RWPE1 (cell line): Measurements from ENCODE around the gene SLC38A8.

Experiments used
- CTCF ChIA-PET: fragments of 350-600 bp; sonication (Branson Sonifier 250); formaldehyde crosslinking; extraction: SDS; loops from one replicate; lab custom pipeline; 2021; lab: Yijun Ruan, JAX
- POLR2A ChIA-PET: fragments of 400-600 bp; formaldehyde crosslinking; extraction: SDS; loops from one replicate; lab custom pipeline; 2020; ENCODE audit warnings: antibody characterized with exemption; ENCODE audit not compliant: low non-redundant PET; lab: Yijun Ruan, JAX
- DNase-seq: peaks from one replicate; pipeline ENCODE4 v3.0.0; 2012; ENCODE audit warnings: low spot score
- H3K27ac ChIP-seq: fragments of 450-650 bp; 2 replicates; pipeline ENCODE4 v1.5.1; 2017
- TF ChIP-seq, protein P1 (sequence below): fragments of 450-650 bp; conservative IDR thresholded peaks from 2 replicates; pipeline ENCODE4 v1.5.1; 2017; ENCODE audit warnings: low read depth, mild to moderate bottlenecking

SLC38A8 gene

GRCh38 chr16:84048871-84049270 is 6.3 kb upstream of the SLC38A8 start:
- CTCF ChIA-PET = interaction anchor here (1.1 to 1.3 kb wide), 2 partner anchors 15 to 95 kb away, joined by 4 read pairs; no protein-coding TSS in a partner anchor
- H3K27ac ChIP-seq = no peak overlapping the region
- POLR2A ChIA-PET = no interaction called here
- TF ChIP-seq, protein P1, sequence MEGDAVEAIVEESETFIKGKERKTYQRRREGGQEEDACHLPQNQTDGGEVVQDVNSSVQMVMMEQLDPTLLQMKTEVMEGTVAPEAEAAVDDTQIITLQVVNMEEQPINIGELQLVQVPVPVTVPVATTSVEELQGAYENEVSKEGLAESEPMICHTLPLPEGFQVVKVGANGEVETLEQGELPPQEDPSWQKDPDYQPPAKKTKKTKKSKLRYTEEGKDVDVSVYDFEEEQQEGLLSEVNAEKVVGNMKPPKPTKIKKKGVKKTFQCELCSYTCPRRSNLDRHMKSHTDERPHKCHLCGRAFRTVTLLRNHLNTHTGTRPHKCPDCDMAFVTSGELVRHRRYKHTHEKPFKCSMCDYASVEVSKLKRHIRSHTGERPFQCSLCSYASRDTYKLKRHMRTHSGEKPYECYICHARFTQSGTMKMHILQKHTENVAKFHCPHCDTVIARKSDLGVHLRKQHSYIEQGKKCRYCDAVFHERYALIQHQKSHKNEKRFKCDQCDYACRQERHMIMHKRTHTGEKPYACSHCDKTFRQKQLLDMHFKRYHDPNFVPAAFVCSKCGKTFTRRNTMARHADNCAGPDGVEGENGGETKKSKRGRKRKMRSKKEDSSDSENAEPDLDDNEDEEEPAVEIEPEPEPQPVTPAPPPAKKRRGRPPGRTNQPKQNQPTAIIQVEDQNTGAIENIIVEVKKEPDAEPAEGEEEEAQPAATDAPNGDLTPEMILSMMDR = no peak
- DNase-seq = no peak

DNA sequence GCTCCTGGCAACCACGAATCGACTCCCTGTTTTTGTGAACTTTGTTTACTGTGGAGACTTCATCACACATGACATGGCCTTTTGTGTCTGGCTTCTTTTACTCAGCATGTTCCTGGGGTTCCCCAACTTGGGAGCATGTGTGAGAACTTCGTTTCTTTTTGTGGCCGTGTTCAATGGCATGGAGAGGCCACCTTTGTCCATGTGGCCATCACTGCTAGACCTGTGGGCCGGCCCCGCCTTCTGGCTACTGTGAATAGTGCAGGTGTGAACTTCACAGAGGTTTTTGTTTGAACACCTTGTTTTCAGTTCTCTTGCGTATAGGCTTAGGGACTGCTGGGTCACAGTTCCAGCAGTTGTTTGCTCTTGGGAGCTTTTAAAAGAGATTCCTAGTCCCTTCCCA is 5.7 kb upstream of the SLC38A8 start:
- CTCF ChIA-PET = interaction anchor here (0.6 to 1.3 kb wide), 4 partner anchors 15 to 1230 kb away, joined by 3 to 4 read pairs (median 4); no protein-coding TSS in a partner anchor
- POLR2A ChIA-PET = no interaction called here

GRCh38 chr16:84047626-84048025 is 5.0 kb upstream of the SLC38A8 start:
- POLR2A ChIA-PET = no interaction called here
- TF ChIP-seq, protein P1 = no peak
- CTCF ChIA-PET = interaction anchor here (0.6 to 1.3 kb wide), 3 partner anchors 16 to 1231 kb away, joined by 4 read pairs; no protein-coding TSS in a partner anchor
- no peak for DNase-seq
- 0 out of 2 replicates have a peak overlapping the region, but pooled peaks have one; percentile 9 for H3K27ac ChIP-seq

More for the DNA sequence above, 5.7 kb upstream of the SLC38A8 start:
- no peak overlapping the region for H3K27ac ChIP-seq
- TF ChIP-seq, protein P1 = no peak
- DNase-seq = no peak

DNA sequence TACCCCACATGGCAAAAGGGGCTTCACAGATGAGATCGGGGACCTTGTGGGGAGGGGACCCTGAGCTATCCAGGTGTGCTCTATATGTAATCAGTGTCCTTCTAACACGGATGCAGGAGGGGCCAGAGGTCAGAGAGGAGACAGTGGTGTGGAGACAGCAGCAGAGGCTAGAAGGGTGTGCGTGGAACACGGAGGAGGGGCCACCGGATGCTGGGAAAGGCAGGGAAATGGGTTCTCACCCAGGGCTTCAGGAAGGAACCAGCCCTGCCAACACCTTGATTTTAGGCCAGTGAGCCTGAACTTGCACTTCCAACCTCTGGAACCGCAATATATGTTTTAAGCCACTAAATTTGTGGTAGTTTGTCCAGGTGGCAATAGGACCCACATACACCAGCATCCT is 4.6 kb upstream of the SLC38A8 start:
- ChIA-PET CTCF (interaction anchor here (0.6 to 3.1 kb wide), 3 partner anchors 56 to 90 kb away, joined by 3 to 10 read pairs (median 3); no protein-coding TSS in a partner anchor), POLR2A (no interaction called here)
- TF ChIP-seq, protein P1 = no peak
- DNase-seq = no peak
- H3K27ac ChIP-seq = 0 out of 2 replicates have a peak overlapping the region, but pooled peaks have one; percentile 9

GRCh38 chr16:84045818-84046470 is 3.3 kb upstream of the SLC38A8 start:
- POLR2A ChIA-PET = no interaction called here
- CTCF ChIA-PET = interaction anchor here (0.6 to 3.1 kb wide), 5 partner anchors 20 to 342 kb away, joined by 3 to 10 read pairs (median 5); no protein-coding TSS in a partner anchor
- no peak for DNase-seq
- H3K27ac ChIP-seq = no peak overlapping the region
- TF ChIP-seq, protein P1 = no peak

- TF ChIP-seq, protein P1 = no peak
- POLR2A ChIA-PET = no interaction called here
- no peak overlapping the region for H3K27ac ChIP-seq
- DNase-seq = no peak
- CTCF ChIA-PET = interaction anchor here (1.2 to 3.1 kb wide), 3 partner anchors 20 to 88 kb away, joined by 3 to 10 read pairs (median 3); no protein-coding TSS in a partner anchor
Measured at GRCh38 chr16:84045001-84045817, 2.6 kb upstream of the SLC38A8 start.
